Measurements from ENCODE around the gene TC2N.

DNA sequence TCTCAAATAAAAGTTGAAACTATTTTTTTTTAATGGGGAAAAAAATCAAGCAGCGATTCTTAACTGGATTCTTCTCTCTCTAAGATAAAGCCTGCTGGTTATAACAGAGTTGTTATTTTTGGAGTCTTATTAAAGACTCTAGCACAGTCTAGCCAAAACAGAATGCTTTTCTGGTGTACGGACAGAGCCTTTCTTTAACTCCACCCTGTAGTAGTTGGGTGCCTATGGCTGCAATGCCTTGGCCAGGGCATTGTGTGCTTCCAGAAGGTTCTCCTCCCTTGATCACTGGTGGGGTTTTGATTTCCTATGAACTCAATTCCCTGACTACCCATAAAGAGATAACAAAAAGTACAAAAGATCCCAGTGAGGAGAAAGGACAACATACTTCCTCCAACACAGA lies 35.7 kb upstream of the TC2N start:
- TF ChIP-seq POLR2AphosphoS5 (IDR thresholded peaks at IDR 0.05; ENCODE audit: low read depth, low read length) (no peak), POLR2A (IDR thresholded peaks at IDR 0.05; ENCODE audit: low read depth, low read length) (no peak), TAF1 (IDR thresholded peaks at IDR 0.05; ENCODE audit: low read depth, low read length) (no peak)

Measured in GM12891 (cell line).